Mammary epithelial cell (primary cell): Measurements from ENCODE around the gene AVPI1.

Experiments used
- EZH2 ChIP-seq: IDR thresholded peaks from 2 replicates; pipeline ENCODE4 v1.6.1; 2012; ENCODE audit warnings: low read length, inconsistent platforms, borderline replicate concordance
- TF ChIP-seq, protein P1 (sequence below), 2 donors: IDR thresholded peaks in 1 of 2; conservative IDR thresholded peaks in 1 of 2; 2 replicates each; pipeline ENCODE4 v1.5.1; 2011 to 2012; ENCODE audit warnings: inconsistent platforms in 2 of 2, low read length in 2 of 2, mild to moderate bottlenecking in 2 of 2, control low read depth in 1 of 2, low read depth in 1 of 2; ENCODE audit not compliant: insufficient read depth in 1 of 2; ENCODE audit errors: extremely low read depth in 1 of 2

DNA sequence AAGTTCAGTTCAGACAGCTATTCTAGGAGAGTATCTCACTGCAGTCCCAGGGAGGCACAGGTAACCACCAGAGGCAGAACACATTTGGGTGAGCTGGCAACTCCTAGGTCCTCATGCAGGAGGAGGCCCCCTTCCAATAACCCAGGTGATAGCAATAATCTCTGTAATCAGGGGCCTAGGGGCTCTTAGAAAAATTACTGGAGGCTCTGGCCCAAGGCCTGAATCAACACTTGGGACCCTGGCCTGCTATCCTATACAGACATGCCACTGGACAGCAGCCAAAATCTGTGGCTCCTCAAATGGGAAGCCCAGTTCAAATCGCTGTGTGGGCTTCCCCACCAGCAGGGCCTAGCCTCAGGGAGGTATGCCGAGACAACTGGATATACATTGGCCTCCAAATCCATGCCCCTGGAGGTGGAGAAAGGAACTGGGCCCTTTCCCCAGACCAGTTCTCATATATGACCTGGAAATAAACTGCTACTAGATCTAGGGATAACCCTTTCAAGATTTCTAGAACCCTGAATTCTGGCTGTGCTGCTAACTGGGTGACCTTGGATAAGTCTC lies 1.6 kb downstream of the AVPI1 start:
- TF ChIP-seq, protein P1, sequence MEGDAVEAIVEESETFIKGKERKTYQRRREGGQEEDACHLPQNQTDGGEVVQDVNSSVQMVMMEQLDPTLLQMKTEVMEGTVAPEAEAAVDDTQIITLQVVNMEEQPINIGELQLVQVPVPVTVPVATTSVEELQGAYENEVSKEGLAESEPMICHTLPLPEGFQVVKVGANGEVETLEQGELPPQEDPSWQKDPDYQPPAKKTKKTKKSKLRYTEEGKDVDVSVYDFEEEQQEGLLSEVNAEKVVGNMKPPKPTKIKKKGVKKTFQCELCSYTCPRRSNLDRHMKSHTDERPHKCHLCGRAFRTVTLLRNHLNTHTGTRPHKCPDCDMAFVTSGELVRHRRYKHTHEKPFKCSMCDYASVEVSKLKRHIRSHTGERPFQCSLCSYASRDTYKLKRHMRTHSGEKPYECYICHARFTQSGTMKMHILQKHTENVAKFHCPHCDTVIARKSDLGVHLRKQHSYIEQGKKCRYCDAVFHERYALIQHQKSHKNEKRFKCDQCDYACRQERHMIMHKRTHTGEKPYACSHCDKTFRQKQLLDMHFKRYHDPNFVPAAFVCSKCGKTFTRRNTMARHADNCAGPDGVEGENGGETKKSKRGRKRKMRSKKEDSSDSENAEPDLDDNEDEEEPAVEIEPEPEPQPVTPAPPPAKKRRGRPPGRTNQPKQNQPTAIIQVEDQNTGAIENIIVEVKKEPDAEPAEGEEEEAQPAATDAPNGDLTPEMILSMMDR (conservative IDR thresholded peaks at IDR 0.05 in 1 of 2, IDR thresholded peaks at IDR 0.05 in 1 of 2; ENCODE audit: extremely low read depth in 1 of 2, insufficient read depth in 1 of 2, low read depth in 1 of 2, low read length in 2 of 2) = peak; percentile 53 to 55
- TF ChIP-seq EZH2 = no peak
